ENCODE measurements around the gene GINS2.

GRCh38 chr16:85628645-85629044 is 60.1 kb downstream of the GINS2 start:
- TF ChIP-seq ZNF512 (CRISPR knock-in tag; IDR thresholded peaks at IDR 0.05; ENCODE audit: borderline replicate concordance) (no peak), TCF7 (CRISPR knock-in tag; IDR thresholded peaks at IDR 0.05; ENCODE audit: low read depth) (no peak), CTCF (IDR thresholded peaks at IDR 0.05) (no peak), RELA (CRISPR knock-in tag; IDR thresholded peaks at IDR 0.05; ENCODE audit: borderline replicate concordance) (no peak)
